ENCODE data around the gene MLLT10. TPM values are rescaled to one million over a fixed set of nuclear protein-coding genes. Genes with fewer than 3 reads are reported as not detected.

MLLT10 gene
- total RNA-seq, 1 donor: 50.5 TPM

DNA sequence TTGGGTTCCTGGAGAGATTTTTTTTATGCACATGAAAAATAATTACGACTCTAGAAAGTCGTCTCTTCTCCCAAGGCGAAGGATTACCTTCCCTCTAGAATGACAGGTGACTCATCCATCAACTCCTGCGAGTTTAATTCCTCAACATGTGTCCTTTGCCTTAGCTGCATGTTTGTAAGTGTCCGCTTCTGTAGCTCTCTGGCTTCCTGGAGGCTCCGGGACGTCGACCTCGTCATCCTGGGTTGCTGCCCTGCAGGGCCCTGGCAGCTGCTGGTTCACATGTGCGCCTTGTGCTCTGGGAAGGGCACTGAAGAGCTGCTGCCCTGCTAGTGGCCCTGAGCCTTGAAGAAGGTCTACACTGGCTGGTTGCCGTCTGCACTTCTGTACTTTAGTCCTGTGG is 210.2 kb downstream of the MLLT10 start:
- TF ChIP-seq, protein P1, sequence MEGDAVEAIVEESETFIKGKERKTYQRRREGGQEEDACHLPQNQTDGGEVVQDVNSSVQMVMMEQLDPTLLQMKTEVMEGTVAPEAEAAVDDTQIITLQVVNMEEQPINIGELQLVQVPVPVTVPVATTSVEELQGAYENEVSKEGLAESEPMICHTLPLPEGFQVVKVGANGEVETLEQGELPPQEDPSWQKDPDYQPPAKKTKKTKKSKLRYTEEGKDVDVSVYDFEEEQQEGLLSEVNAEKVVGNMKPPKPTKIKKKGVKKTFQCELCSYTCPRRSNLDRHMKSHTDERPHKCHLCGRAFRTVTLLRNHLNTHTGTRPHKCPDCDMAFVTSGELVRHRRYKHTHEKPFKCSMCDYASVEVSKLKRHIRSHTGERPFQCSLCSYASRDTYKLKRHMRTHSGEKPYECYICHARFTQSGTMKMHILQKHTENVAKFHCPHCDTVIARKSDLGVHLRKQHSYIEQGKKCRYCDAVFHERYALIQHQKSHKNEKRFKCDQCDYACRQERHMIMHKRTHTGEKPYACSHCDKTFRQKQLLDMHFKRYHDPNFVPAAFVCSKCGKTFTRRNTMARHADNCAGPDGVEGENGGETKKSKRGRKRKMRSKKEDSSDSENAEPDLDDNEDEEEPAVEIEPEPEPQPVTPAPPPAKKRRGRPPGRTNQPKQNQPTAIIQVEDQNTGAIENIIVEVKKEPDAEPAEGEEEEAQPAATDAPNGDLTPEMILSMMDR (IDR thresholded peaks at IDR 0.05; ENCODE audit: insufficient read depth, low read depth, low read length): no peak
- no peak for DNase-seq (ENCODE audit: low read depth)

GRCh38 chr10:21746118-21746517 is 212.1 kb downstream of the MLLT10 start:
- H3K4me3 ChIP-seq (ENCODE audit: low read depth, low read length): no peak overlapping the region
- TF ChIP-seq, protein P1 (IDR thresholded peaks at IDR 0.05; ENCODE audit: insufficient read depth, low read depth, low read length): no peak
- no peak for DNase-seq (ENCODE audit: low read depth)

More for the DNA sequence above, 210.2 kb downstream of the MLLT10 start:
- H3K4me3 ChIP-seq (ENCODE audit: low read depth, low read length): no peak overlapping the region

GRCh38 chr10:21747809-21748208 is 213.8 kb downstream of the MLLT10 start:
- TF ChIP-seq, protein P1 (IDR thresholded peaks at IDR 0.05; ENCODE audit: insufficient read depth, low read depth, low read length): no peak
- H3K4me3 ChIP-seq (ENCODE audit: low read depth, low read length): no peak overlapping the region
- no peak for DNase-seq (ENCODE audit: low read depth)

DNA sequence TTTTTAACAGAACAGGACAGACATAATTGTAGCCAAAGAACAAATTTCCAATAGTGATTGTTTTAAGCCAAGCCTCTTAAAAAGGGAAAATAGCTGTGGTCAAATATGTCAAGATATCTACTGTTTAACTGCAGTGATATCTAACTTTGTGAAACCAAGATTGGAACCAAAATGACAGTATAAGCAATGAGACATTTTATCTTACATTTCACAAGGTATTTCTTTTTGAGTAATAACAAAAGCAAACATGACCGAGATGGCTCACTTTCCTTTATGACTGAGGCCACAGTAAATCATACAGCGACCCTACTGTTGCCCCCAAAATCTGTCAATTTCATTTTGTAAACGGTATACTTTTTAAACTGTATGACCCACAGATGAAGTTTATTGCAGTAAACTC is 215.8 kb downstream of the MLLT10 start:
- DNase-seq (ENCODE audit: low read depth): no peak
- H3K4me3 ChIP-seq (ENCODE audit: low read depth, low read length): no peak overlapping the region
- TF ChIP-seq, protein P1 (IDR thresholded peaks at IDR 0.05; ENCODE audit: insufficient read depth, low read depth, low read length): no peak

- no peak overlapping the region for H3K4me3 ChIP-seq (ENCODE audit: low read depth, low read length)
- DNase-seq (ENCODE audit: low read depth): no peak
- TF ChIP-seq, protein P1 (IDR thresholded peaks at IDR 0.05; ENCODE audit: insufficient read depth, low read depth, low read length): no peak
Measured at GRCh38 chr10:21750424-21750823, 216.4 kb downstream of the MLLT10 start.

DNA sequence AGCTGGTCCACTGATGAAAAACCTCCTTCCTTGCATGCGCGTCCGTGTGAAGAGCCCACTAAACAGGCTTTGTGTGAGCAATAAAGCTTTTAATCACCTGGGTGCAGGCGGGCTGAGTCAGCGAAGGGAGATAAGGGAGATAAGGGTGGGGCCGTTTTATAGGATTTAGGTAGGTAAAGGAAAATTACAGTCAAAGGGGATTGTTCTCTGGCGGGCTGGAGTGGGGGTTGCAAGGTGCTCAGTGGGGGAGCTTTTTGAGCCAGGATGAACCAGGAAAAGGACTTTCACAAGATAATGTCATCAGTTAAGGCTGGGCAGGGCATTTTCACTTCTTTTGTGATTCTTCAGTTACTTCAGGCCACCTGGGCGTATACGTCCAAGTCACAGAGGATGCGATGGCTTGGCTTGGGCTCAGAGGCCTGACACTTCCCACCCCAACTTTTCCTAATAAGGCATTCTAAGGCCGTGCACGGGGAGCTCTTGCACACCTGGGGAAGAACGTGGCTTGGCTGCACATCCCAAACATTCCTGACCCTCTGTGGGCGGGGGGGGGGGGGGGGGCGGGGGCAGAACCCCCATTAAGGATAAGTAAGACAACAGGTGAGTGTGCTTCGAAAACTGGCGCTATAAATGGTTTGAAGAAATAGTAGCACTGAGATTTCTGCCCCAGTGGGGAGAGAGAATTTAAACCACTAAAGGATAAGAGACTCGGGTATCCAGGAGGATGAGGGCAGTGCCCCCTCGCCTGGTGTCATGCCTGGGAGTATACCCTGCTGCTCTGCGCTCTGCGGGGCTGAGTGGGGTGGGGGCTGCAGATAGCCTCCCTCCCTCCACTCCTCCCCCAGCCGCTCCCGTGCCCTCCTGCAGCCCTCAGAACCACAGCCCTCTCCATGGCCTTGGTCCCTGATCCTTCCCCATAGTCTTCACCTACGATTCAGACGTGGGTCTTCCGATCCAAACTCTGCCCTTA is 217.6 kb downstream of the MLLT10 start:
- H3K4me3 ChIP-seq (ENCODE audit: low read depth, low read length): no peak overlapping the region
- TF ChIP-seq, protein P1 (IDR thresholded peaks at IDR 0.05; ENCODE audit: insufficient read depth, low read depth, low read length): no peak
- DNase-seq (ENCODE audit: low read depth): no peak
